Stimulated activated CD4-positive, alpha-beta T cell treated with anti-CD3 and anti-CD28 coated beads, Interleukin-2, amount 100 ng/mL, for 48 hours (primary cell): Measurements from ENCODE around the gene HSD3B7.
A peak's percentile ranks its signal among the peaks of the same experiment; 100 is the strongest.

Experiments
- DNase-seq, 2 donors: peaks; one replicate each; pipeline ENCODE4 v3.0.0-alpha.2; 2020

The HSD3B7 gene

GRCh38 chr16:30983898-30984610 is 953 bp upstream of the HSD3B7 start:
- no peak for DNase-seq

DNA sequence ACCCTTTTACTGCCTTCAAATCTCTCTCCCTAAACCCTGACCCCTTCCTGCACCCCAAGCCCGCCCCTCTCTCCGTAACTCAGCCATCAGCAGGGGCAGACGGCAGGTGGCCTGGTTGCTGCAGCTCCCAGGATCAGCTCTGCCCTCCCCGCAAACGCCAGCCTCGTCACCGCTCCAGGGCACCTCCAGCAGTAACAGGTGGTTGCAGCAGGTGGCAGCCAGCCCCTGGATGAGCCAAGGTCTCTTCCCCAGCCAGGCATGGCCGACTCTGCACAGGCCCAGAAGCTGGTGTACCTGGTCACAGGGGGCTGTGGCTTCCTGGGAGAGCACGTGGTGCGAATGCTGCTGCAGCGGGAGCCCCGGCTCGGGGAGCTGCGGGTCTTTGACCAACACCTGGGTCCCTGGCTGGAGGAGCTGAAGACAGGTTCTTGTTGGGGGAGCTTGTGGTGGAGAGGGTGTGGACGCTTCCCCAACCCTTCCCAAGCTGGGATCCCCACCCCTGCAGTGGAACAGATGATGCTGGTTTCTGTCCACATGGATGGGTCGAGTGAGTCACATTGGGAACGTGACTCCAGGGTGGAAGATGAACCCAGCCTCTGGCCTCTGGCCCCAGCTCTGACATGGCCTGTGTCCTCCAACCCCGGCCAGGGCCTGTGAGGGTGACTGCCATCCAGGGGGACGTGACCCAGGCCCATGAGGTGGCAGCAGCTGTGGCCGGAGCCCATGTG is 558 bp downstream of the HSD3B7 start:
- no peak for DNase-seq

DNA sequence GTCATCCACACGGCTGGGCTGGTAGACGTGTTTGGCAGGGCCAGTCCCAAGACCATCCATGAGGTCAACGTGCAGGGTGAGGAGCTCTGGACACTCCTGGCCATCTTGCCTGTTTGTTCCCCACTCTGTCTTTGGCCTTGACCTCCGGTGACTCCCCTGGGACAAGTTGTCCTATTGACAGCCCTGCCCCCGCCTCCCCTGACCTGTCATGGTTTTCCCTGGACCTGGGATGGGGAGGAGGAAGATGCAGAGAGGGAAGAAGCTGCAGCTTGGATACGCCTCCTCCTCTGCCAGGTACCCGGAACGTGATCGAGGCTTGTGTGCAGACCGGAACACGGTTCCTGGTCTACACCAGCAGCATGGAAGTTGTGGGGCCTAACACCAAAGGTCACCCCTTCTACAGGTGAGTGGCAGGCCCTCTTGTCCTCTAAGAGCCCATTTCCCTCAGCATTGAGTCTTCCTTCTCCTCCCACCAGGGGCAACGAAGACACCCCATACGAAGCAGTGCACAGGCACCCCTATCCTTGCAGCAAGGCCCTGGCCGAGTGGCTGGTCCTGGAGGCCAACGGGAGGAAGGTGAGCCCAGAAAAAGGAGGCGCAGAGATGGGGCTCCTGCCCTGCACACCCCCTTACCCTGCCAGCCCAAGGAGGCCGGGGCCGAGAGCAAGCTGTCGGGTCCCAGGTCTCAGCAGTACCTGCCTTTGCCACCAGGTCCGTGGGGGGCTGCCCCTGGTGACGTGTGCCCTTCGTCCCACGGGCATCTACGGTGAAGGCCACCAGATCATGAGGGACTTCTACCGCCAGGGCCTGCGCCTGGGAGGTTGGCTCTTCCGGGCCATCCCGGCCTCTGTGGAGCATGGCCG is 1.4 kb downstream of the HSD3B7 start:
- no peak for DNase-seq

GRCh38 chr16:30987581-30988190 is 2.7 kb downstream of the HSD3B7 start:
- no peak for DNase-seq

DNA sequence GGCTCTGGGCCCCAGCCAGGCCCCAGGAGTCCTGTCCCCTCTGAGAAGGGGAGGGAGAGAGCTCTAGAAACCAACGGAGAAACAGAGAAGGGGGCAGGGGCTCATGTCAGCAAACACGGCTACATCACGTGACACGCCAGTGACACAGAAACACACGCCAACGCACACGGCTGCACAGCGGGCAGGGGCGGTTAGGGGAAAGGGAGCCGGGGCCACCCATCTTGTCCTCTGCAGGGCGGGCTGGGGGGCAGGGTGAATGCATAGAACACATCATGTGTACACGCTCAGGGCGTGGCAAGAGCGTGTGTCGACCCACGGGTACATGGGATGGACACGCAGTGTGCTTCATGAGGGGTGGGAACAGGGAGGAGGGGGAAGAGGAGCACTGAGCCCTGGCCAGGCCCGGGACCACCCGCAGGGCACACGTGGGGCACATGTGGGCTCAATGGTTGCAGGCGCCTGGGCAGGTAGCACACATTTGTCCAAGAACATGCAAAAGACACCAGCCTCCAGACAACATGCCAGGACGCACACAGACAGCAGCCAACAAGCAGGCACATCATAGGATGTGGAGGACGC is 4.6 kb downstream of the HSD3B7 start:
- DNase-seq = no peak

DNA sequence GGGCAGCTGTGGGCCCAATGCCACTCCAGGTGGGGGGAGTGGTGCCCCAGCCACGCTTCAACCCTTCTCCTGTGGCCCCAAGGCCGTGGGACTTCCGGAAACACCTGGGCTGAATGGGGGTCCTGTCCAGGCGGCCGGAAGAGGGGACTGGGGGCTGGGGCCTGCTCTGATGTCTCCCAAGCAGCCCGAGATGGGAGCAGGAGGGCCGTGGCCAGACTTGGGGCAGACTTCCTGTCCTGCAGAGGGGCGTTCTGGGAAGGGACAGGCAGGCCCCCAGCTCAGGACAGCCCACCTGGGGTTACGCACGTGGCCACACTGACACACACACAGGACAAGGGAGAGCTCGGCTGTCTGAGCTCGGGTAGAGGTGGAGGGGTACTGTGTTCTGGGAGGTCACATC is 5.1 kb downstream of the HSD3B7 start:
- no peak for DNase-seq

GRCh38 chr16:30991052-30991451 is 6.0 kb downstream of the HSD3B7 start:
- DNase-seq = no peak

DNA sequence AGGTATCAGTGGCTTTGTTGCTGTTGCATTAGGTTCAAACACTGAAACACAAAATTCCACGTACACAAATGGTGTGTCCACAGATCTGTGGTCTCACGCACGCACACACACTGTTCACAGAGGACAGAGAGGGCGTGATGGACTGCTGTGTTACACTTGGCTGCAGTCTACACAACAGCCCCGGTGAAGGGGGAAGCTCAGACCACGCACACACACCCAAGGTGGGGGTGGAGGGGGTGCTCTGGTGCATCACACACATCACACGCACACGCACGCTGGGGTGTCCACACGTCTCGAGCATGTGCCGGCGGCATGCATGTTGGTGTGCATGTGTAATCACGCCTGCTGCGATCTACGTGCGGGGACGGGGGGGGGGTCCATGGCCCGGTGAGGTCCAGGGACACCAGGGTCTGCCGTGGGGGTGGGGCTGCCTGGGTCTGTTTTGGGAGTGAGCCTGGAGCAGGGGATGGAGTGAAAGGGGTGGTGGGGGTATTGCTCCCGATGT is 7.3 kb downstream of the HSD3B7 start:
- no peak for DNase-seq

DNA sequence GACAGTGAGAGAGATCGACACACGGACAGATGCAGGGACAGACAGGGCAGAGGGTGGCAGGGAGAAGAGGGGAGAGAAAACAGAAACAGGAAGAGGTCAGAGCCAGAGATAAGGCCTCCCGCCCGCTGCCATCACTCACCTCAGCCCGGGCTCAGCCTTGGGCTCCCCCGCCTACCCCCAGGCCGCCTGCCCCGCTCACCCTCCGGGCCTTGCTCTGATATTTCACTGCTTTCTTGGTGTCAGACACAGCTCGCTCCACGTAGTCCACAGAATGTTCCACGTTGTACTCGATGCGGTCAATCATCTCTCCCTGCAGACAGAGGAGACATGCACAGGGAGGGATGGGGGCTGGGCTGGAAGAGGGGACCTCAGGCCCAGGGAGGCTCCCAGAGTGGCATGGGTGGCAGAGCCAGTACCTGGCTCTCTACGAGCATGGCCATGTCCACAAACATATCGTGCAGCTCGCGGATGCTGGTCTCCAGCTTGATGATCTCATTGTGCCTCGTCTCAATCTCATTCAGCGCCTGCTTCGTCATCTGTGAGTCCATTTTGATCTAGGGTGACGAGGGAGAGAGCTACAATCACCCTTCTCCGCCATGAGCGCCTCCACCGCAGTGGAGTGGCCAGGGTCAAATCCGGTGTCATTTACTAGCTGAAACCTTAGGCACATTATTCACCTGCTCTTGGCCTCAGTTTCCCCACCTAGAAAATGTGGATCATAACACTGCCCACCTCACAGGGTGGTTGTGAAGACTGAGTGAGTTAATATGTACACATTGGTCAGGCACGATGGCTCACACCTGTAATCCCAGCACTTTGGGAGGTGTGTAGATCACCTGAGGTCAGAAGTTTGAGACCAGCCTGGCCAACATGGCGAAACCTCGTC is 8.2 kb downstream of the HSD3B7 start:
- no peak for DNase-seq

DNA sequence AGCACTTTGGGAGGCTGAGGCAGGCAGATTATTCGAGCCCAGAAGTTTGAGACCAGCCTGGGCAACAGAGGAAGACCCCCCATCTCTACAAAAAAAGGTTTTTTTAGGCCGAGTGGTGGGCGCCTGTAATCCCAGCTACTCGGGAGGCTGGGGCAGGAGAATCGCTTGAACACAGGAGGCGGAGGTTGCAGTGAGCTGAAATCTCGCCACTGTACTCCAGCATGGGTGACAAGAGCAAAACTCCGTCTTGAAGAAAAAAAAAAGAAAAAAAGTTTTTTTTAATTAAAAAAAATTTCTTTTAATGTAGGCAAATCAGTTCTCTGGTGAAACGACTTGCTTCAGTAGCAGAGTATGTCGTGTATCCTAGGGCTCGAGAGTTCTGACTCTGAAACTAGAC is 10.9 kb downstream of the HSD3B7 start:
- no peak for DNase-seq

GRCh38 chr16:30996324-30996984 is 11.4 kb downstream of the HSD3B7 start:
- no peak for DNase-seq

DNA sequence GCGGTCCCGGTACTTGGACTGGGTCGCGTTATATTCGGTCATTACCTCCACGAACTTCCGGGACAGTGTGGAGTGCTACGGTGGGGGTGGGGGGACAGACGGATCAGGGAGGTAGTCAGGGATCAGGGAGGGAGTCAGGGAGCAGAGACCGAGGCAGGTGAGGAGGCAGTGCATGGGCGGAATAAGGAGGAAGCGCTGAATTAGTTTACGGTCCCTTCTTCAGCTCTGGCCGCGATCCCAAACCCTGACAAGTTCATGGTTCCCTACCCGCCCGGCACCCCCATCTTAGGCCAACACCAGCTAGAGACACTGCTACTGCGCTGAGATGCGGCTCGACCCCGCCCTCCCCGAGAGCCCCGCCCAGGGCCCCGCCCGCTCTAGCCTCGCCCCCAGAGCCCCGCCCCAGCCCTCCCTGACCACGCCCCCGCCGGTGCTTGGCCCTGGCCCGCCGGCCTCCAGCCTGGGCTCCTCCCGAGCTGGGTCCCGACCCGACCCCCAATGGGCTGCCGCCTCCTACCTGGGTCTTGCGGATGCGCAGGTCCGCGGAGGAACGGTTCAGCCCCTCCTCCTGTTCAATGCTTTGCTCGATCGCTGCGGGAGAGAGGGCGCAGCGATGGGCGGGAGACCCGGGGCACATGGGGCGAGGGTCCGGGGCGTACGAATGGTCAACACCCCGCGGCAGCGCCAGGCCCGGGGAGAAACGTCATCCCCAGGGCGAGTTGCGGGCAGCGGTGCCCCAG is 12.1 kb downstream of the HSD3B7 start:
- DNase-seq = peak; percentile 76 to 86

GRCh38 chr16:30997725-30998711 is 13.0 kb downstream of the HSD3B7 start:
- no peak for DNase-seq

DNA sequence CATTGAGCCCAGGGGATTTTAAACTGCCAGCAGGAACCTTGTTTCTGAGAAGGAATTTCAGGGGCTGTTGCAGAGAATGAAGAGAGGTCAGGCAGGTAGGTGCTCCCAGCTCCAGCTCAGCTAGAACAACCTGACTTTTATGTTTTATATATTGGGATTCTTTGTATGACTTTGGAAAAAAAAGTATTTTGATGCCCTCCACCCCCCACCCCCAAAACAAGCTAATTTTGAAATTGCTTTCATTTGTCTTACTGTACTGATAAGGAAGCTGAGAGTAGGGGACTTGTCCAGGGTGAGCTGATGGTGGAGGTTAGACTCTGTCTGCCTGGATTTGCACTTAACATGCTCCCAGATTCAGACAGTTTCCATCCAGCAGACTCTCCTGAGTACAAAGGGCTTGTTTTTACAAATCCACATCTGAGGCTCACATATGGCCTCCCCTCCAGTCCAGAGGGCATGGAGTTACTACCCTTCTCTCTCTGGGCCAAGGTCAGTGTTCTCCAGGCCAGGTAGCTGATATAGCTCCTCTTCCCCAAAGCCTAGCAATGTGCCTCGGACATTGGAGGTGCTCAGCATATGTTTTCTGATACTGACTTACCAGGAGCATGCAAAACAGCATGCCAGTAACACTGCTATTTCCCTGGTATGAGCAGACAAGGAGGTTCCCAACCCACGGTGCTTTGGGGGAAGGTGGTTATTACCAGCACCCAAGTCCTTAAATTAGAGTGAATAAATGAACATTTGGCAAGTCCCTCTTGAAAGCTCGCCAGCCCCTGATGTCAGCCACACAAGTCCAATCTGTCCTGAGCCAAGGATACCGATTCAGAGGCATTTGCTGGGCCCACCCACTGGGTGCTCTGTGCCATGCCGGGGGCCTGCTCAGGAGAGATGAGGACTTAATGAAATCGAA is 14.1 kb downstream of the HSD3B7 start:
- no peak for DNase-seq

- DNase-seq = no peak
Measured at GRCh38 chr16:31000671-31001382, 15.8 kb downstream of the HSD3B7 start.

DNA sequence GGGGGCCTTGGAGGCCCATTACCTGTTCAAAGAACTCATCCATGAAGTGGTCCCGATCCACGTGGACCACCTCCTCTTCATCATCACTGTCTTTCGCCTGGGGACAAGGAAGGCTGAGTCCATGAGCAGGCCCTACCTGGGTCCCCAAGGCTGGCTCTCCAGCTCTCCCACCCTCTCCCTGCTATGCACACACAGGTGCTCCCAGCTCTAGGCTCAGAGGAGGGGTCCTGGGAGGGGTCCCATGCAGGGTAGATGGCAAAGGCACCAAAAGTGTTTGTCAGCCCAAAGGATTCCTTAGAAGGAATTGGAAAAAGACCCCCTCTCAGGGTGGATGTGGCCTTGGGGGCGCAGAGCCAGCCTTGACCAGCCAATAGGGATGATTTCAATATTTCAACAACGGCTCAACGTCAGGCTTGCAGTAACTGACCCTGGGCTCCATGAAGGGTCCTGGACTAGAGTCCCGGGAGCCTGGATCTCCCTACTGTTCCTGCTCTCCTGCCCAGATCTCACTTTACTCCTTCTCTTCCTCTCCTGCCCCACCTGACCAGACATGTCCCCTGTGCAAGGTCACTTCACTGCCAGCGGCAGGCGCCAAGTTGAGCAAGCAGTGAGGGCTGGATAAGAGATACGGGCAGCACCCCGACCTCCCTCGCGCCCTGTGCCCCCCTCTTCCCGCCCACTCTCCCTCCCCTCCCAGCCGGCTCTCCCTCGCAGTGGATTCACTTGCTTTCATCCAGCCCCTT is 16.7 kb downstream of the HSD3B7 start:
- DNase-seq = no peak
